Hepatocyte (in vitro differentiated cells): ENCODE data around the gene RACK1. TPM values are rescaled to one million over a fixed set of nuclear protein-coding genes. Genes with fewer than 3 reads are reported as not detected.

Source experiments
- DNase-seq: peaks from one replicate; pipeline ENCODE4 v3.0.0-alpha.2; 2016; ENCODE audit warnings: low spot score
- H2AFZ ChIP-seq: fragments of 200-600 bp; sonication (generic); 2 replicates; pipeline ENCODE4 v1.6.0; 2016; ENCODE audit warnings: antibody characterized with exemption, mild to moderate bottlenecking
- H3K27ac ChIP-seq: fragments of 200-600 bp; sonication (generic); 2 replicates; pipeline ENCODE4 v1.5.1; 2016; ENCODE audit warnings: mild to moderate bottlenecking
- H3K27me3 ChIP-seq: fragments of 200-600 bp; sonication (generic); 2 replicates; pipeline ENCODE4 v1.6.1; 2016
- H3K36me3 ChIP-seq: fragments of 200-600 bp; sonication (generic); replicated peaks from 2 replicates; pipeline ENCODE4 v1.5.1; 2016; ENCODE audit warnings: low read depth; ENCODE audit not compliant: insufficient read depth
- H3K4me1 ChIP-seq: fragments of 200-600 bp; sonication (generic); 2 replicates; pipeline ENCODE4 v1.5.1; 2016; ENCODE audit warnings: mild to moderate bottlenecking, moderate library complexity; ENCODE audit not compliant: insufficient read depth
- H3K4me2 ChIP-seq: fragments of 200-600 bp; sonication (generic); 2 replicates; pipeline ENCODE4 v1.6.0; 2016
- H3K4me3 ChIP-seq: fragments of 200-600 bp; sonication (generic); 2 replicates; pipeline ENCODE4 v1.5.1; 2016; ENCODE audit warnings: mild to moderate bottlenecking
- H3K79me2 ChIP-seq: fragments of 200-600 bp; sonication (generic); 2 replicates; pipeline ENCODE4 v1.6.0; 2017; ENCODE audit warnings: mild to moderate bottlenecking
- H3K9me2 ChIP-seq: fragments of 200-600 bp; sonication (generic); replicated peaks from 2 replicates; pipeline ENCODE4 v1.6.0; 2017; ENCODE audit warnings: mild to moderate bottlenecking; ENCODE audit not compliant: insufficient read depth
- H3K9me3 ChIP-seq: fragments of 200-600 bp; sonication (generic); 2 replicates; pipeline ENCODE4 v1.5.1; 2016; ENCODE audit warnings: low read depth, mild to moderate bottlenecking
- H4K20me1 ChIP-seq: fragments of 200-600 bp; sonication (generic); 2 replicates; pipeline ENCODE4 v1.6.0; 2016; ENCODE audit warnings: mild to moderate bottlenecking; ENCODE audit not compliant: insufficient read depth, poor library complexity, severe bottlenecking
- CTCF ChIP-seq: fragments of 200-600 bp; sonication (generic); IDR thresholded peaks from 2 replicates; pipeline ENCODE4 v1.5.1; 2016; ENCODE audit warnings: antibody characterized with exemption, mild to moderate bottlenecking; ENCODE audit not compliant: poor library complexity
- EZH2 ChIP-seq: fragments of 200-600 bp; sonication (generic); IDR thresholded peaks from 2 replicates; pipeline ENCODE4 v1.6.1; 2016; ENCODE audit warnings: antibody characterized with exemption, mild to moderate bottlenecking, borderline replicate concordance
- EZH2phosphoT487 ChIP-seq: fragments of 200-600 bp; sonication (generic); IDR thresholded peaks from one replicate; pipeline ENCODE4 v1.6.1; 2018; ENCODE audit warnings: antibody characterized with exemption, mild to moderate bottlenecking, low read depth, moderate library complexity; ENCODE audit not compliant: unreplicated experiment, severe bottlenecking
- WGBS: methylation state at CpG from one replicate; pipeline ENCODE4 v1.1.6; 2016; ENCODE audit warnings: low lambda C conversion rate; ENCODE audit errors: missing lambda C conversion rate; 5-methylcytosine and 5-hydroxymethylcytosine counted together
- polyA plus RNA-seq: library from polyadenylated mRNA; unstranded; fragments of >200 nt; fragmentation: Nextera tagmentation; extraction: Ambion mirVana; gene quantifications from 2 replicates; pipeline ENCODE4 v1.2.1, GENCODE V29; 2016
- total RNA-seq: library from RNA; depleted of rRNA; stranded (reverse); fragments of >200 nt; gene quantifications from 2 replicates; pipeline ENCODE4 v1.2.3, GENCODE V29; 2014

RACK1 gene
- total and polyA plus RNA-seq, 2 experiments from 2014 or later, result 680 to 2,199 TPM

- WGBS, result 90% methylated on average over 7 of the region's 7 CpGs
- peaks cover 21% of the 10 kb centered on the region for H3K4me1 ChIP-seq
- H3K4me2 ChIP-seq, result peak overlapping the region; percentile 18
- no peak overlapping the region for H2AFZ ChIP-seq
- no peak for DNase-seq
- TF ChIP-seq CTCF (no peak), EZH2 (no peak), EZH2phosphoT487 (no peak)
- H3K27me3 ChIP-seq, result no peaks in the 10 kb centered on the region
- H3K9me2 ChIP-seq, result no peaks in the 10 kb centered on the region
- H3K27ac ChIP-seq, result no peak overlapping the region
- no peaks in the 10 kb centered on the region for H3K9me3 ChIP-seq
- peaks cover 77% of the 10 kb centered on the region for H4K20me1 ChIP-seq
- H3K36me3 ChIP-seq, result peaks cover 3% of the 10 kb centered on the region
- H3K79me2 ChIP-seq, result peaks cover 96% of the 10 kb centered on the region
- no peak overlapping the region for H3K4me3 ChIP-seq
These were observed 12.3 kb upstream of the RACK1 start for GRCh38 chr5:181255836-181256578.

GRCh38 chr5:181255276-181255675 lies 11.6 kb upstream of the RACK1 start:
- Histone ChIP-seq H3K27me3 (no peaks in the 10 kb centered on the region), H3K4me3 (no peak overlapping the region), H3K4me2 (peak overlapping the region; percentile 18), H3K79me2 (peaks cover 100% of the 10 kb centered on the region), H3K4me1 (peaks cover 21% of the 10 kb centered on the region), H3K9me3 (no peaks in the 10 kb centered on the region), H2AFZ (no peak overlapping the region), H4K20me1 (peaks cover 85% of the 10 kb centered on the region), H3K36me3 (peaks cover 3% of the 10 kb centered on the region), H3K9me2 (no peaks in the 10 kb centered on the region), H3K27ac (no peak overlapping the region)
- WGBS, result 95% methylated on average over 1 of the region's 1 CpG
- TF ChIP-seq CTCF, result no peak
- TF ChIP-seq EZH2, result no peak
- TF ChIP-seq EZH2phosphoT487, result no peak
- DNase-seq, result no peak

- no peaks in the 10 kb centered on the region for H3K9me2 ChIP-seq
- peaks cover 84% of the 10 kb centered on the region for H3K79me2 ChIP-seq
- H3K4me2 ChIP-seq, result peak overlapping the region; percentile 90
- 63% methylated on average over 4 of the region's 4 CpGs for WGBS
- H3K27ac ChIP-seq, result peak overlapping the region; percentile 93
- no peak for DNase-seq
- H3K36me3 ChIP-seq, result no peaks in the 10 kb centered on the region
- H3K4me3 ChIP-seq, result peak overlapping the region; percentile 82
- peaks cover 50% of the 10 kb centered on the region for H4K20me1 ChIP-seq
- H3K27me3 ChIP-seq, result no peaks in the 10 kb centered on the region
- no peak overlapping the region for H2AFZ ChIP-seq
- TF ChIP-seq EZH2phosphoT487, result no peak
- no peaks in the 10 kb centered on the region for H3K9me3 ChIP-seq
- peaks cover 39% of the 10 kb centered on the region for H3K4me1 ChIP-seq
These were observed 4.6 kb upstream of the RACK1 start for GRCh38 chr5:181248277-181248676.

- Histone ChIP-seq H3K9me3 (no peaks in the 10 kb centered on the region), H3K27ac (peak overlapping the region; percentile 93), H3K9me2 (no peaks in the 10 kb centered on the region), H3K4me1 (peaks cover 49% of the 10 kb centered on the region), H2AFZ (peak overlapping the region; percentile 77), H3K79me2 (peaks cover 84% of the 10 kb centered on the region), H3K36me3 (peaks cover 7% of the 10 kb centered on the region), H3K4me3 (peak overlapping the region; percentile 82), H3K4me2 (peak overlapping the region; percentile 90), H3K27me3 (no peaks in the 10 kb centered on the region), H4K20me1 (peaks cover 53% of the 10 kb centered on the region)
- 2% methylated on average over 42 of the region's 55 CpGs for WGBS
- peak; percentile 95 for DNase-seq
- no peak for TF ChIP-seq CTCF
- no peak for TF ChIP-seq EZH2
- TF ChIP-seq EZH2phosphoT487, result no peak
These were observed 2.8 kb upstream of the RACK1 start for GRCh38 chr5:181246276-181247049.
